Limb (tissue), 2 donors: ENCODE data around the gene DCAF11.

Experiments used
- DNase-seq, 2 donors: peaks; one replicate each; pipeline ENCODE4 v3.0.0-alpha.2; 2016; ENCODE audit errors: extremely low spot score in 2 of 2

Gene DCAF11

GRCh38 chr14:24139272-24139934 lies 24.8 kb downstream of the DCAF11 start:
- no peak for DNase-seq

- peak; percentile 99 for DNase-seq
Measured at GRCh38 chr14:24141097-24141880, 26.7 kb downstream of the DCAF11 start, which contains the start of gene EMC9. EMC9 (minus strand) TSS chr14:24141591; CDS start chr14:24141304, 287 bp downstream.

GRCh38 chr14:24143511-24143910 lies 28.9 kb downstream of the DCAF11 start:
- no peak for DNase-seq

- no peak for DNase-seq
Measured at GRCh38 chr14:24144451-24144850, 29.9 kb downstream of the DCAF11 start.

- no peak for DNase-seq
Measured at GRCh38 chr14:24145219-24145618, 30.6 kb downstream of the DCAF11 start.

- no peak for DNase-seq
Measured at GRCh38 chr14:24145690-24146452, 31.3 kb downstream of the DCAF11 start.

GRCh38 chr14:24146453-24146977 lies 31.9 kb downstream of the DCAF11 start, which contains the start of gene PSME2:
PSME2 (minus strand) TSS chr14:24146610; CDS start chr14:24146581, 29 bp downstream.
- peak; percentile 94 for DNase-seq

GRCh38 chr14:24146978-24147760 lies 32.6 kb downstream of the DCAF11 start, which contains the start of gene RNF31:
RNF31 (plus strand) TSS chr14:24147498; CDS start chr14:24147699, 201 bp downstream.
- DNase-seq, result peak; percentile 97 to 99

GRCh38 chr14:24147761-24148428 lies 33.3 kb downstream of the DCAF11 start:
- no peak for DNase-seq

- no peak for DNase-seq
Measured at GRCh38 chr14:24149302-24149969, 34.9 kb downstream of the DCAF11 start.

GRCh38 chr14:24150061-24150460 lies 35.5 kb downstream of the DCAF11 start:
- DNase-seq, result no peak

- no peak for DNase-seq
Measured at GRCh38 chr14:24150567-24150966, 36.0 kb downstream of the DCAF11 start.

GRCh38 chr14:24150993-24151392 lies 36.4 kb downstream of the DCAF11 start:
- no peak for DNase-seq

- no peak for DNase-seq
Measured at GRCh38 chr14:24151404-24152080, 37.0 kb downstream of the DCAF11 start.

GRCh38 chr14:24155100-24155499 lies 40.5 kb downstream of the DCAF11 start:
- no peak for DNase-seq

- no peak for DNase-seq
Measured at GRCh38 chr14:24156840-24157239, 42.3 kb downstream of the DCAF11 start.

- DNase-seq, result no peak
Measured at GRCh38 chr14:24157331-24157730, 42.8 kb downstream of the DCAF11 start.

GRCh38 chr14:24159777-24160498 lies 45.4 kb downstream of the DCAF11 start:
- DNase-seq, result no peak

- DNase-seq, result no peak
Measured at GRCh38 chr14:24160499-24160849, 45.9 kb downstream of the DCAF11 start.
